HG02610 (cell line): Measurements from ENCODE around the gene CFL2.
"Not testable (repeated sequence)": the region's sequence is repeated elsewhere in the genome, so short reads cannot be mapped to it uniquely, and the experiment has no call there.

Source experiments
- ATAC-seq: cut with Tn5 transposase; IDR thresholded peaks from one replicate; pipeline ENCODE4 v1.9.1; 2021; ENCODE audit warnings: mild to moderate bottlenecking, moderate library complexity; ENCODE audit not compliant: unreplicated experiment

CFL2 gene

GRCh38 chr14:34714320-34715126 is at the start of gene CFL2:
TSS of gene CFL2 (minus strand) at chr14:34714593. CDS start at chr14:34714540, 53 bp downstream.
- peak; percentile 87 for ATAC-seq

- no peak for ATAC-seq
These were observed 40.8 kb upstream of the CFL2 start for GRCh38 chr14:34755215-34755614.

GRCh38 chr14:34754687-34755086 is 40.3 kb upstream of the CFL2 start:
- ATAC-seq: no peak

GRCh38 chr14:34750670-34751069 is 36.3 kb upstream of the CFL2 start:
- ATAC-seq: no peak

- no peak for ATAC-seq
These were observed 35.8 kb upstream of the CFL2 start for GRCh38 chr14:34750233-34750632.

- ATAC-seq: no peak
These were observed 35.0 kb upstream of the CFL2 start for GRCh38 chr14:34749408-34749807.

- ATAC-seq: no peak
These were observed 28.1 kb upstream of the CFL2 start for GRCh38 chr14:34742270-34743115.

GRCh38 chr14:34741840-34742239 is 27.4 kb upstream of the CFL2 start:
- ATAC-seq: no peak

GRCh38 chr14:34740139-34740538 is 25.7 kb upstream of the CFL2 start:
- not testable (repeated sequence) for ATAC-seq

GRCh38 chr14:34737079-34737478 is 22.7 kb upstream of the CFL2 start:
- ATAC-seq: not testable (repeated sequence)

GRCh38 chr14:34733245-34733644 is 18.9 kb upstream of the CFL2 start:
- ATAC-seq: no peak

GRCh38 chr14:34732802-34733201 is 18.4 kb upstream of the CFL2 start:
- no peak for ATAC-seq

GRCh38 chr14:34723867-34724266 is 9.5 kb upstream of the CFL2 start:
- ATAC-seq: no peak

- no peak for ATAC-seq
These were observed 8.5 kb upstream of the CFL2 start for GRCh38 chr14:34722723-34723545.

GRCh38 chr14:34721129-34721528 is 6.7 kb upstream of the CFL2 start:
- no peak for ATAC-seq

GRCh38 chr14:34718750-34719304 is 4.4 kb upstream of the CFL2 start:
- no peak for ATAC-seq

GRCh38 chr14:34715127-34715863 is 902 bp upstream of the CFL2 start:
- no peak for ATAC-seq

- peak; percentile 12 for ATAC-seq
These were observed 593 bp downstream of the CFL2 start for GRCh38 chr14:34713681-34714319.

- ATAC-seq: no peak
These were observed 1.2 kb downstream of the CFL2 start for GRCh38 chr14:34713122-34713680.
